GM21576 (cell line): ENCODE data around the gene KLHDC1.
"Not testable (repeated sequence)": the region's sequence is repeated elsewhere in the genome, so short reads cannot be mapped to it uniquely, and the experiment has no call there.

Source experiments
- ATAC-seq: cut with Tn5 transposase; IDR thresholded peaks from one replicate; pipeline ENCODE4 v1.9.1; 2021; ENCODE audit warnings: mild to moderate bottlenecking, moderate library complexity; ENCODE audit not compliant: unreplicated experiment

The KLHDC1 gene

GRCh38 chr14:49781040-49781439 is 88.1 kb downstream of the KLHDC1 start:
- not testable (repeated sequence) for ATAC-seq

GRCh38 chr14:49783394-49784014 is 90.6 kb downstream of the KLHDC1 start:
- no peak for ATAC-seq

- ATAC-seq: no peak
Observed at GRCh38 chr14:49786315-49786714, 93.4 kb downstream of the KLHDC1 start.

DNA sequence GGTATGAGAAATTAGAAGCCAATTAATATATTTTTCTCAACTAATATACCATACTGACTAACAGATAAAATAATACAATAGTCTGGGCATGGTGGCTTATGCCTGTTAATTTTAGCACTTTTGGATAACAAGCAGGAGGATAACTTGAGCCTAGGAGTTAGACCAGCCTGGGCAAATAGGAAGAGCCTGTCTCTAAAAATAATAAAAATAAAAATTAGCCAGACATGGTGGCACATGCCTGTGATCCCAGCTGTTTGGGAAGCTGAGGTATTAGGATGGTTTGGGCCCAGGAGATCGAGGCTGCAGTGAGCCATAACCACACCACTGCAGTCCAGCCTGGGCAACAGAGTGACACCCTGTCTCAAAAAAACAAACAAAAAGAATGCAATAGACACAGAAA is 99.7 kb downstream of the KLHDC1 start:
- ATAC-seq: no peak

DNA sequence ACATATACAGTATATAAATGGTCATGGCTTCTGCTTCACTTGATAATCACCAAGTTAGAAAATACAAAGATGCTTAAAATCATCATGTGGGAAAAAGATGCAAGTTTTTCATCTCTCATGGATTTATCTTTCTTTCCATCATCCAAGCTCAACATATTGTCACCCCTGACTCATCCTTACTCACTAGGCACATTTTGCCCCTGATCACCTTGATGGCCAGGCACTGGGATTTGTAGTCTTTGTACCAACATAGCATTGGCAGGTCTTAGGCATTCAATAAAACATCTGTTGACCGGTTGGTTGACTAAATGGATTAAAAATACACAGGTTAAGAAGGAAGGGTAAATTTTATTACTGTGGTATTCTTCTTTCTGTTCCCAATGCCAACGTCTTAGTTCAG is 103.1 kb downstream of the KLHDC1 start:
- no peak for ATAC-seq
